Activated CD4-positive, alpha-beta T cell treated with anti-CD3 and anti-CD28 coated beads, Interleukin-2, amount 50 U/mL, for 16 hours (primary cell): Measurements from ENCODE around the gene NYAP2.

Experiments
- DNase-seq: peaks from one replicate; pipeline ENCODE4 v3.0.0-alpha.2; 2020

NYAP2 gene

DNA sequence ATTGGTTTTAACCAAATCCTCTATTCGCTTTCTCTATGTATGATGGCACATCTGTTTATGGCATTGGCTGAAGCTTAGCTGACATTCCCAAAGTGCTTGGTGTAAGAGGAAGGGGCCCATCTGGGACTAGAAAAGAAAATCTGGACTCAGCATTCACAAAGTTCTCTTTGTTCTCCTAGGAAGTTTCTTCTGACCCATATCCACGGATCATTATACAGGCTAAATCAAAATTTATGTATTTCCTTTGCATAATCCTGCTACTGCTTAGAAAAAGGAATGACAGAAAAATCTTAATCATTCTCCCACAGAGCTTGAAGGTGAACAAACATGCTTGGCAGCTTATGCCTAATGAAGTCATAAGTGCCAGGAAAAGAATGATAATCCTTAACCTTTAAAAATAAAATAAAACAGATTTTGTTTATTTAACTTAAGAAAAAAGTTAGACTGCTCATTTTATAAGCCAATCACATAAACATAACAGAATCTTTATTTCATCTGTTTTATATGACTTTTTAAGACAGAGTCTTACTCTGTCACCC, 88.4 kb downstream of the NYAP2 start:
- DNase-seq, result no peak

DNA sequence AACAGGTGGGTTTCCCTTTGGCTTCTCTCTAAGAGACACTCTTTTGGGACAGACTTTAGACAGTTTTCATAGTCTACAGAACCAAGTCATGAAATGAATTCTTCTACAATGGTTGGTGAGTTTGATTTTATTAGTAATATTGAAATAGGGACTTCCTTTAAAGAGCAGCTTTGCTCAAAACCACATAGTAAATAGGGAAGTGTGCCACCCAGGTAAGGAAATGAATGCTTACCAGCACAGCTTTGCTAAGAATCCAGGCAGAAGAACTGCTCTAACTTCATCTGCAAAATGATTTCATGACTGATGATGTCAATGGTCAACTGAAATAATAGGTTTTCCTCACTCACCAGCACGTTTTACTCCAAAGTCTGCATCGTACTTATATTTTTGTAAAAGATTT, 89.2 kb downstream of the NYAP2 start:
- no peak for DNase-seq

DNA sequence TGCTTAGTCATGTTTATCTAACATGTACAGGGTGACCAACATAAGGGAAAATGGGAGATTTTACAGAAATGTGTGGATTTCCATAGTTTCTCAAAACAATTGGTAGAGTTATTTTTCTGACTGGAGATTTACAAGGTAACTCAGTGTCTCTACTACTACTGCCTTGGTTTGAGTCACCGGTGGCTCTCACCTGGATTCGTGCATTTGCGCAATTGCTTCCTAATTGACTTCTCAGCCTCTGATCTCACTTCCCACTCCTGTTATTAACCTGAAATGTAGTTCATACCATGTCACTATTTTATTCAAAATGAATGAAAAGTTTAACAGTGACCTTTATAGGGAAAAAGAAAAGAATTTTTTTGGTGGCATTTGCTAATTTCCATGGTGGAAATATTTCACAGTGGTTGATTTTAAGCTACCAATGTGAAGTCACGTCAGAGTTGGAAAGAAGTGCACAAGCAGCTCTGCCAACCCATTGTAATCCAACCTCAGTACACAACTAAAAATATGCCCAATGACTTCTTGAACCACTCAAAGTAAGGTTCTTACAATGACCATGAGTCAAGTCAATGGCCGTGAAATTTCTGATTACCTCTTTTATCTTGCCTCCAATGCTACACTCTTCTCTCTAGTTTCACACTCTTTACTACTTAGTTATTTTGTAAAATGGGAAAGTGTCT, 94.0 kb downstream of the NYAP2 start:
- no peak for DNase-seq

DNA sequence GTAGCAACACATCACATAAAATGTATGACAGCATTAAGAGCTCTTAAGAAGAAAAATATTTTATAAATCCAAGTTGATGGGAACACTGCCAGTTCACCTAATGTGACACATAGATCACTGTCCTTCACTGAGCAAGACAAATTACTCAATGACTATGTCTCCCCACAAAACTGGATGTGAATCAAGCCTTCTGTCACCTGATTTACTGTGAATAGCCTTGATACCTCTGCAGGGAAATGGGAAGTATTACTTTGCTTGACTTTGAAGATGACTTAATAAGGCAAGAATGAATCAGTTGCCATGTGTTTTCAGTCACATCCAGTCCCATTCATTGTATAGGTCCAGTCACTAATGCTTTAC, 94.6 kb downstream of the NYAP2 start:
- DNase-seq, result no peak

DNA sequence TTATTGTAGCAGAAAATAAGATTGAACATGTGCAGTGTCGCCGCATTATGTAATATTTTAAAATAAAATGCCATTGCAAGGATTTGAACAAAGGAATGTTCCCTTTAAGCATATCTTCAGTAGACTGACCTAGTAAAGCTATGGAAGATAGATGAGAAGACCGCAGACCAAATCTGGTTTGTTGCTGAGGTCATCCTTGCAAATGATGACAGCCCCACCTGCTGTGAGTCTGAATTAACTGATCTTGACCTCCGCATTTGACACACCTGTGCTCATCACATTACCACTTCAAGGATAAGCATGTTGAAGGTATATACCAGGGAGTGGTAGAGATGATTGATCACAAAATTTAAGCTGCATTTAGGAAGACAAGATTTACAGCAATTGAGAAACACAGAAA, 96.2 kb downstream of the NYAP2 start:
- no peak for DNase-seq

DNA sequence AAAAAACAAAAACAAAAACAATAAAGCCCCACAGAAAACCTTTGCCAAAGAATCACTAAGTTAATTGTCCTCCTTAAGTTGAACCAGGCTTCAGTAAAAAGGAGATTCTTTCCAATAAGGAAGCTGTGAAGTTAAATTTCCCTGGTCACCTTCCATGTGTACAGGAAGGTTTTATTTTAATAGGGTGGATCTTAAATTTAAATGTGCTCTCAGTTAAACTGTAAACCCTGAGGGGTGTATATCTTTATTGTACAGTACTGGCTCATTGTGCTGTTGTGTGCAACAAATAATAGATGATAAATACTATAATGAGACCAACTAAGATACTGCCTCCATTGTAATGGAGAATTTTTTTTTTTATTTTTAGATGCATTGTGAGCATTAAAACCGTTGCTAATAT, 97.1 kb downstream of the NYAP2 start:
- DNase-seq, result no peak

DNA sequence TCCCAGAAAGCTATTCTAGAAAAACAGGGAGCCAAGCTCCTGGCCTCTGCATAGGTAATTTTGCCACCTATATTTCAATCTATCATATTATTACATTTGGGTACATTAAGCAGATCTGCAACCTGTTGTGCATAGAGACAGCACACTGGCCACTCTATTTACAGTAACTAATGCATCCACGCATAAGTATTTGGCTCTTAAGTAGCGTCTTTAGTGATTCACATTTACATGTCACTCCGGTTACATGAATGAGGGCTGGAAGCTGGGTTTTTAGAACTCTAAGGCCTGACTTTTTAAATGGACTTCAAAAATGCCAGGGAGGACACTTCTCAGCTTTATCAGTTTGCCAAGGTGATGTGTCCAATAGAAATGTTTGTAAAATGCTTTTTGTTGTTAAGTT, 97.7 kb downstream of the NYAP2 start:
- DNase-seq, result no peak

DNA sequence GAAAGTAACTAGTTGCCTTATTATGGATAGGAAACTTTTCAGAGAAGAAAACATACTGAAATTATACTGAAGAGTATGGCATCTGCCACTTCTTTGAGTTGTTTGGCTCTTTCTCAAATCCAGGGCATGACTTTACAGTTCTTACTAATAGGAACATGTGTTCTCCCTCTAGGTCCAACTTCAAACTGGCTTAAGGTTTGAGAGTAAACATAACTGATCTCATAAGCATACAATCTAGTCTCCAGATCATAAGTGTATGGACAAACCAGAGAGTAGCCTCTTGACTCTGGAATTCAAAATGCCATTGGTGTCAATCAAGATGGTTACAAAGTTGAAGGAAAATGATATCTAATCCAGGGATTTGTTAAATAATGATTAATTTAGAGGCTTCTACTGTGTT, 101.5 kb downstream of the NYAP2 start:
- DNase-seq, result no peak

DNA sequence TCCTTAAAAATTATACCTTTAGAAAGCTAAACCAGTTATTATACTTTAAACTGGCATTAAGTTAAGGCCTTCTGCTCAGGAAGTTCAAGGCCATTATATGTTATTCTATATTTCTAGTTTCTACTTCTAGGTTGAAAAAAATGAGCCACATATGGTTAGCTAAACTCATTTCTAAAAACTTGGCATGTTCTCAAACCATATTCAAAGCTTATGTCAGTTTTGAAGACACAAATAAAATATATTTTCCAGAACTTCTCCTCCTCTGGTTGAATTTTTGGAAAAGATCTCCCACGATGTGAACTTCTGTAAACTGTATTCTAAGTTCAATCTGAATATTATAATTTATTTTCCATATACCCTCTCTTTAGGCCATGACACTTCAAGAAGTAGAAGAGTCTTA, 103.5 kb downstream of the NYAP2 start:
- DNase-seq, result no peak

DNA sequence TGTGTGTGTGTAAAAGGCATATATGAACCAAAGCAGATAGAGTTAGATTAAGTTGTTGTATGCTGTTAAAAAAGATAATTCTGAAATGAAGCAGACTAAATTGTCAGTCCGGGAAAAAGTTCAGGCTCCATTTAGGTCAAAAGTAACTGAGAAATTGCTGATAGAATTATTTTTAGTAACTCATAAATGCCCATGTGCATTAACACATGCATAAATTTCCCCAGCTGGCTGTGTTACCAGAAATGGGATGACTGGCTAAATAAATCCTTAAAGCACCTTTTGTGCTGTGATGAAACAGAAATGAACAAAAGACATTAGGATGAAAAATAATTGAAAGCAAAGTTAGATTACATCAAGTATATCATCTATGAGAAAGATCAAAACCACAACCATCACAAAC, 111.3 kb downstream of the NYAP2 start:
- no peak for DNase-seq

DNA sequence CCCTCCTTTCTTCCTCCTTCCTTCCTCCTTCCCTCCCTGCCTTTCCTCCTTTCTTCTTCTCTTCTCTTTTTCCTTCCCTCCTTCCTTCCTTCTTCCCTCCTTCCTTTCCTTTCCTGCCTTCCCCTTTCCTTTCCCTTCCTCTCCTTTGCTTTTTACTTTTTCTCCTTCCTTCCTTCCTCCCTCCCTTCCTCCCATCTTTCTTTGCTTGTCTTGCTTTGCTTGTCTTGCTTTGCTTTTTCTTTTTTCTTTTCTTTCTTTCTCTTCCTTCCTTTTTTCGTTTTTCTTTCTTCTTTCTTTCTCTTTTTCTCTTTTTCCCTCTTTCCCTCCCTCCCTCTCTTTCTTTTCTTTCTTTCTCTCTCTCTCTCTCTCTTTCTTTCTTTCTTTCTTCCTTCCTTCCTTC, 113.0 kb downstream of the NYAP2 start:
- DNase-seq, result no peak

DNA sequence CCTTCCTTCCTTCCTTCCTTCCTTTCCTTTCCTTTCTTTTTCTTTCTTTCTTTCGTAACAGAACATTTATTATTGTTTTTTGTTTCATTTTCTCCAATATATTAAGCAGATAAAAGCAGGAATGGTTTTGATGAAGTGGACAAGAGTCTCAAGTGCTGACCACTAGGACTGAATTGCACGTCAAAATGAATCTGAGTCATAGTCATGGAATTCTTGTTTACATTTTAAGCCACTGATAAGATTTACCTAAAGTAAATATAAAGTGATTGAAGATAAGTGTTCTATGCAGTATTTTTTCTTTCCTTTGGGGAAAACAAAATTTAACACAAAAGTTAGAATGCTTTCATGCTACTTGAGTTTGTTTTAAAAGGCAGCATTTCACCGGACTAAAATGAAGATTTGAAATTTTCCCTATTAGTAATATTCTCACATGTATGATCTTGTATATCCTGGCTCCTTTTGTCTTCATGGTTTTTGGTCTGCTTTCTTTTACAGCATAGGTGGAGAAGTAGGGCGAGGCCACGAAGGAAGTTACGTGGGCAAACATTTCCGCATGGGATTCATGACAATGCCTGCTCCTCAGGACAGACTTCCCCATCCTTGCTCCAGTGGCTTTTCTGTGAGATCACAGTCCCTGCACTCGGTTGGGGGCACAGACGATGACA, 113.5 kb downstream of the NYAP2 start:
- DNase-seq, result no peak

DNA sequence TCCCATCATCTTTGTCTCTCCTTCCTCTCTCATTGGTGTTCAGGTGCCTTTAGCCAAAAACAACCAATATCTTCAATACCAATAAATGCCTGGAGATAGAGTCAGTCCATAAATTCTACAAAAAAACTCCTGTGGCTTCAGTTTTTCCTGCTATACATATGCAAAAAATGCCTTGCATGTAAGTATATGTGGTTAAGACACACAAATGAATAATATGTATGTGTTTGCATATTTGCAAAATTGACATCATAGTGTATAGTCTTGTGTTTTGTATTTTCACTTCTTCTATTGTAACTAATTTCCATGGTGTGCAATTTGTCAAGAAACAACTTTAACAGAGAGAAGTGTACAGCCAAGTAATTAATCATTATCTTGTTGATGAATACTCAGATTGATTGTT, 115.5 kb downstream of the NYAP2 start:
- no peak for DNase-seq

DNA sequence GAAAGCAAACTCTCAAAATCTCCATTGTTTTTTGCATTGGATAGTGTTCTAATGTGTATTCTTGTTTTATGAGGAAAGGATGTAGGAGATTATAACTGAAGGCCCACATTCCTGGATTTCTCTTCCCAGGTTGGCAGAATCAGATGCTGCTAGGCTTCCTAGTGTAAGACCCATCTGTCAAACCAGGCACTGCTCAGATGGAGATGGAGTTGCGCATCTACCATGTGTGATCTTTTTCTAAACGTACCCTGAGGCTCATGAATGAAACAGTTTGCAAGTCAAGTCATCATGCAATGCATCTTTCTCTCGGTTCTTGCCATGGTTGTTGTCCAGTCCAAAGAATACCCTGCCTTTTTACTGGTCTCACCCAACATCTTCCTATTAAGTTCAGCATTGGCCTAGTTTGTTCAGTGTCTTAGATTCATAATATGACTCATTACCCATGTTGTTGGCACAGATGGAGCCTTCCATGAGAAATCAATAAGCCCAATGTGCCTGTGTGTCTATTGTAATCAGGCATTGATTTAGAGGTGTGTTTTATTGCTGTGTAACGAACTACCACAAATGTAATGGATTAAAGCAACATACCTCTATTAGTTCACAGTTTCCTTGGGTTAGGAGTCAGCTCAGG, 127.4 kb downstream of the NYAP2 start:
- DNase-seq, result no peak

DNA sequence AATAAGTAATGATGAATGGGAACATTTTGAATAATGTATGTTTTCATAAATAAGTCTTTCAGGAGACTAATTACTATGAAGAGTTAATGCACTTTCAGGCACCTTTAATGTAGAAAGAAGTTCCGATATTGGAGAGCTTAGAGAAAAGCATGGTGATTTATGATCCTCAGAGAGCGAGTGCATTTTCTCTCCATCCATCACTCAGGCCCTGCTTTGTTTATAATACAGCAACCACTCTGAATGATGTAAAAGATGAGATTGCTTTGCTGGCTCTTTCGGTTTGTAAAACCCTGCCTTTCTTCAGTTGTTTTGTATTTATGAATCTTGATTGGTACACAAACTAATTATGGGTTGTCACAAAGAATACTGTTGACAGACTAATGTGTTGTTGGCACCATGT, 132.0 kb downstream of the NYAP2 start:
- DNase-seq, result no peak

DNA sequence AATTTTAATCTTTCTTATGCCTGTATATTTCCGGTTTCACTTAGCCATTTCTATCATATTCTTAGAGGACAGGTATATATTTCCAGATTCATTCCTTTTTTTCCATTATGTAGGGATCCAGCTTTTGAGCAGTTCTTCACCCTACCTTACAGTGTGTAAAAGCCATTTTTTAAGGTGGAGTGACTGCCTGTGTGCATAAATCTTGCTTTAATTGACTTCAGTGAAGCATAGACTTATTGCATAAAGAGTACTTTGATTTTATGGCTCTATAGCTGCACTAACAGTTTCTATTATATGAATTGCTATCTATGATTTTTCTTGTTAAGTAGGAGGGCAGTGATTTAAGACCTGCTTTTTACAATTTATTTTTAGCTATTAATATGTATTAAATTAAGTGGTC, 132.6 kb downstream of the NYAP2 start:
- DNase-seq, result no peak

DNA sequence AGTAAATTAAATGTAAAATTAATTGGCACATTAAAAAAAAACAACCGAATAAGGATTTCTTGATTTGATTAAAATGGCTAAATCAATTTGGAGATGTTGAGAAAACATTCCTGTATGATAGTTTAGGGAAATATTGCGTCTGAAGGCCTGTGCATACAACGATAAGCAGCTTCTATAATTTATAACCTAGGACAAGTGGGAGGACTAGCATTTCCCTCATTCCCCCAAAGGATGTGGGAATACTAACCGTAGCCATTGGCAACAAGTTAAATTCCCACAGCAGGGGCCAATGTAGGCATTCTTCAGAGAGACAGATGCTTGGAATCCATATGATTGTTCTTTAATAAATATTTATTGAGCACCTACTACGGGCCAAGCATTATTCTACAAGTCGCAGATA, 134.5 kb downstream of the NYAP2 start:
- no peak for DNase-seq

DNA sequence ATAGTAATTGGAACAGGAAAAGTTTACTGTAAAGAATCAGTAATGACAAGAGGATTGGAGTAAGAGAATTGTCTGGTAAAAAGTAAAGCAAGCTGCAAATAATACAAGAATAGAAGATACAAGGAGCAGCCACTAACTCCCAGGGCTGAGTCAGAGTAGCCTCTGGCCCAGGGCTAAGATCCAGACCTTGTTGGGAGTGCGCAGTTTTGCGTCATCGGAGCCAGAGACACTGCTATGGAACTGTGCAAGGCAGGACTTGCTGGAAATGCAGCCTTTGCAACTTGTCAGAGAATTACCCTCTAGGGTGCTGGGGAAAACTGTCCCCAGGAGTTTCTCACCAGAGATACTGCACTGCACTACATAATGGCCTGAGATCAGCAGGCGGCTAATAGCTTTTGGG, 135.2 kb downstream of the NYAP2 start:
- DNase-seq, result no peak

DNA sequence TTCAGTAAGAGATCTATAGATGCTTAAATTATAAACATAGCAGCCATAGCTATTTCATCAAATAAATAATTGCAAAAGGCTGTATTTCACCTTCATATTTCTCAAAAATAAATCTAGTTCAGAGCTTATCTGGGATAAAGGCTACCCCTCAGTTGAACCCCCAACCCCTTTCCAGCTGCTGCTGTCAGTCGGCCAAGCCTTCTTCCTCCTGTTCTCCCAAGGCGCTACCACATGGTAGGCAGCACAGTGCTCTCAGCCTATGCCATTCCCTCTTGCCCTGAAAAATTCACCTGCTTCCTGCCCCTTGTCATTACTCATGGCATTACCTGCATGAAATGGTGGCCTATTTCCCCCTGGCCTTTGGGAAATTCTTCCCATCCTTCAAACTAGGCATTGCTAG, 136.5 kb downstream of the NYAP2 start:
- DNase-seq, result no peak

DNA sequence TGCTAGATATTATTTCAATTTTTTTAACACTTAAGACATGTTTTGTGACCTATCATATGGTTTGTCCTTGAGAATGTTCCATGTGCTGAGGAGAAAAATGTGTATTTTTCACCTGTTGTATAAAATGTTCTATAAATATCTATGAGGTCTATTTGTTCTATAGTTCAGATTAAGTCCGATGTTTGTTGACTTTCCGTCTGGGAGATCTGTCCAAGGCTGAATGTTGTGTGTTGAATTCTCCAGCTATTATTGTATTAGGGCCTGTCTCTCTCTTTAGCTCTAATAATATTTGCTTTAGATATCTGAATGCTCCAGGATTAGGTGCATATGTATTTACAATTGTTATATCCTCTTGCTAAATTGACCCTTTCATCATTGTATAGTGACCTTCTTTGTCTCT, 144.1 kb downstream of the NYAP2 start:
- no peak for DNase-seq

DNA sequence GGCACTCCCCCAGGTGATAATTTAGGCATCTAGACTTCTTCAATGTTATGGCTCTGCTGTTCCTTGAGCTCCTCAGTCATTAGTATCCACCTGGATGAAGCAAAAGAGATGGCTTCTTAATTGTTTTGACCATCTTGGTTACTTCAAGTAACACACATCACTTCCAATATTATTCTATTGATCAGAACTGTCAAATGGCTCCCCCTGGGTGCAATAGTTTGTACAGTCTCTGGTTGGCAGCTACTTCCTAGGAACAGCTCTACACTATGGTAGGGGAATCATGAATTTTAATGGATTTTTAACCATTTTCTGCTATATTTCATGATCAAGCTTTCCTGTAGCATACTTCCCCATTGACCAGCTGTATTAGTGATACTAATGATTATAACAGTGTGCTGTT, 157.0 kb downstream of the NYAP2 start:
- no peak for DNase-seq

DNA sequence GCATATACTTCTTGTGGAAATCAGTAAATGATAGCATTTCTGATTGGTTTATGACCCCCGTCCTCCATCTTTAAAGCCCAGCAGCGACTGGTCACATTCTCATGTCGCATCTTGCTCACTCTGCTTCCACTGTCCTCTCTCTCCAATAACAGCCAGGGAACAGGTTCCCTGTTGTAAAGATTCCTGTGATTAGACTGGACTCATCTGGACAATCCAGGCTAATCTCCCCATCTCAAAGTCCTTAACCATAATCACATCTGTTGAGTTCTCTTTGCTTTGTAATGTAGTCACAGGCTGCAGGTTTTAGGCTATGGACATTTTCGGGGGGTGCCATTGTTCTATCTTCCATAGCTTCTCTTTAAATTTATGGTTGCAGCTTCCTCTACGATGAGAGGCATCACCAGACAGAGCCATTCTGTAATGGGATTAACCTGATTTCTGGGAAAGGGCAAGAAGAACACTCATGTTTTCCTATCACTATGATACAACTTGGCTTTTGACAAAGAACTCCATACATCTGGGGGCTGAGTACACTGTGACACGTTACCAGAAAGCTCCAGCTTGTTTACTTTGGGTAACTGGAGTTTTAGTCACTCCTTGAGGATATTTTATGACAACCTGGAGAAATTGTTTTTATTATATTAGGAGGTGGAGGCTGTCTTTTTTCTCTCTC, 159.0 kb downstream of the NYAP2 start:
- no peak for DNase-seq

DNA sequence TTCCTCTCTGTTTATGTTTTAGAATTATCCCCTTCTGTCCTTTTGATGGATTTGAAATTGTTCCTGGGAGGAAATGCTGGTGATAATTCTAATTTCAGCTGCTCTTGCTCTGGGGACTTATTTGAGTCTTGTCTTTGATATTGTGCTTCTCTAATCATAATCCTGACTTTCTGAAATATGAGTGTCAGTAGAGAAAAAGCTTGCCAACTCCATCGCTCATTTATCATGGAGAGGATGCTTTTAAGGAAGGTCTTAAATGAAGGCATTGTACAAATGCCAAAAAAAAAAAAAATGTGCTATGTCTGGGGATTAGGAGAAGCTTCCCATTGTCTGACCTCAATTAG, 159.5 kb downstream of the NYAP2 start:
- DNase-seq, result no peak

DNA sequence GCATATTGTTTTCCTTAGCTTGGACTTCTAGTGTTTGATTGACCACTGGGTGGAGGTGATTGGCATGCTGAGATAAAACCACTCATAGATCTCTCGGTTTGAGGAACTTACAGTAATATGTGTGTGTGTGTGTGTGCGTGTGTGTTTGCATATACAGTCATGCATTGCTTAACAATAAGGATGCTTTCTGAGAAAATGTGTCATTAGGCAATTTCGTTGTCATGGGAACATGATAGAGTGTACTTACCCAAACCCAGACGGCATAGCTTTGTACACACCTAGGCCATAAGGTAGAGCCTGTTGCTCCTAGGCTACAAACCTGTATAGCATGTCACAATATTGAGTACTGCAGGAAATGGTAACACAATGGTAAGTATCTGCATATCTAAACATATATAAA, 167.3 kb downstream of the NYAP2 start:
- DNase-seq, result no peak
